G401 (cell line): ENCODE results near the gene NME4. TPM values are rescaled to one million over a fixed set of nuclear protein-coding genes. Genes with fewer than 3 reads are reported as not detected.
"Not testable (repeated sequence)": the region's sequence is repeated elsewhere in the genome, so short reads cannot be mapped to it uniquely, and the experiment has no call there.

ENCODE experiments used
- DNase-seq: peaks from one replicate; pipeline ENCODE4 v3.0.0-alpha.2; 2015; ENCODE audit warnings: low spot score
- in situ Hi-C: cut with HindIII; loops from 2 replicates; pipeline ENCODE4 v1.10.0; 2016; ENCODE audit warnings: low sequenced_read_pairs, mixed read lengths
- total RNA-seq: library from RNA; depleted of rRNA; stranded (reverse); fragments of >200 nt; shearing (Covaris generic); gene quantifications from 2 replicates; pipeline ENCODE4 v1.2.3, GENCODE V29; 2014

Gene NME4
- total RNA-seq, 1 experiment from 2014 or later: 312 TPM

DNA sequence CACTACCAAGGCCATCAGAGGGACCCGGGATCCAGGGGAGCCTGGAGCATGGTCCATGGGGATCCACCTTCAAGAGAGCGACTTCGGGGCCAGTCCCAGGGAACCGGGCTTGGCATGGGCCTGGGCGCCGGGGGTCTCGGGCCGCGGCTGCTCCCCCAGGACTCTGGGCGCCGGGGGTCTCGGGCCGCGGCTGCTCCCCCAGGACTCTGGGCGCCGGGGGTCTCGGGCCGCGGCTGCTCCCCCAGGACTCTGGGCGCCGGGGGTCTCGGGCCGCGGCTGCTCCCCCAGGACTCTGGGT is 34.3 kb upstream of the NME4 start:
- in situ Hi-C loops, DNase-seq: not testable (repeated sequence)

DNA sequence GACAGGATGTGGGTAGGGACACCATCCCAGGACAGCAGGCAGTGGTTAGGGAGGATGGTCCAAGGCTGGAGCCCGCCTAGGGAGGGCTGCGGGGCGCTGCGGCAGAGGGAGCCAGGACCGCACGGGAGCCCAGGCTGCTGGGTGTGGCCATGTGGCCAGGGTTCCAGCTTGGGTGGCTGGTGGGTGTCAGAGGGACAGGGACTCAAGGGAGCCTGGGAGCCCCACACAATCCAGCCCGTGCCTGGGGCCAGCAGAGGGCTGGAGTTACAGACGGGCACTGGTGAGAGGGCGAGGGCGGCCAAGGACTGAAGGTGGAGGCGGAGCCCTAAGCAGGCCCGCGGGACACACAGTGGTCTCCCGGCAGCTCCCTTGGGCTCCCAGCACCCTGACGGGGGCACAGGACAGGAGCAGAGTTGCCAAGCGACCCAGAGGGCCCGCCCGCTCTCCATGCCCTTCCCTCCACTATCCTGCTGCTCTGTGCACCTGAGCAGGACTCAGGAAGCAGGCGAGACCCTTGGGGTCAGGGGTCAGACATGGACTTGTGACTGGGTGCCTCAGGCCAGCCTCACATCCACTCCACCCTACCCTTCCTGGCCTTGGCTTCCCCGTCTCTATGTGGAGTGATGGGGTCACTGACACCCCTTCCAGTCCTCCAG is 33.8 kb upstream of the NME4 start:
- DNase-seq: no peak
- in situ Hi-C loops: no loop called here

DNA sequence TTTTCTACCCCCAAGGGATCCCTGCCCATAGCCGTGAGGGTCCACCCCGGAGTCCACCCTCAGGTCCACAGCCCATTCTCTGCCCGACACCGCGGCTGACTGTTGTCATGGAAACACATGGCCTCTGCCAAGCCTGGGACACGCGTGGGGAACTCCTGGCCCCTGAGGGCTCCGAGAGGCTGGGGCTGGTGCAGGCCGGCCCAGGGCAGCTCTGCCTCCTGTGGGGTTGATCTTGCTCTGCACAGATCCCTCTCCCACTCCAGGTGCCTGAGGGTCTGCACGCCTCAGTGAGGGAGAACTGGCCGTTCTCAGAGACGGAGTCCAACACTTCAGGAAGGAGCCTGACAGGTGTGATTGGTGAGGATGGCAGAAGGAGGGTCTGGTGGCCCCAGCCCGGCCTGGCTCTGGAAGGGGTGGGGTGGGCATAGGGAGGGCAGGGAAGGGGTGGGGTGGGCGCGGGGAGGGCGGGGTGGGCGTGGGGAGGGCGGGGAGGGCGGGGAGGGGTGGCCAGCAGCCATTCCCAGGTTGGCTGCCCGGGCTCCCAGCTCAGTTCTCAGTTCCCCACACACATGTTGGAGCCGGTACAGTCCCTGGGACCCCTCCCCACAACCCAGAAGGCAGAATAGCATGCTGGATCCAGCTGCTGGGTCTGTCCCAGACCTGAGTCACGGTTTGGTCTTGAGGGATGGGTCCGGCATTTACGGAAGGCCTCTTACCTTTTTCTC is 33.1 kb upstream of the NME4 start:
- in situ Hi-C loops: no loop called here
- DNase-seq: no peak

- in situ Hi-C loops: no loop called here
- DNase-seq: no peak
These were observed 32.2 kb upstream of the NME4 start for GRCh38 chr16:364595-365491.

GRCh38 chr16:366476-366875 is 30.5 kb upstream of the NME4 start:
- in situ Hi-C loops: no loop called here
- no peak for DNase-seq

- DNase-seq: no peak
- in situ Hi-C loops: no loop called here
These were observed 29.6 kb upstream of the NME4 start for GRCh38 chr16:367333-367903.

GRCh38 chr16:368388-369158 is 28.4 kb upstream of the NME4 start:
- DNase-seq: no peak
- in situ Hi-C loops: no loop called here

DNA sequence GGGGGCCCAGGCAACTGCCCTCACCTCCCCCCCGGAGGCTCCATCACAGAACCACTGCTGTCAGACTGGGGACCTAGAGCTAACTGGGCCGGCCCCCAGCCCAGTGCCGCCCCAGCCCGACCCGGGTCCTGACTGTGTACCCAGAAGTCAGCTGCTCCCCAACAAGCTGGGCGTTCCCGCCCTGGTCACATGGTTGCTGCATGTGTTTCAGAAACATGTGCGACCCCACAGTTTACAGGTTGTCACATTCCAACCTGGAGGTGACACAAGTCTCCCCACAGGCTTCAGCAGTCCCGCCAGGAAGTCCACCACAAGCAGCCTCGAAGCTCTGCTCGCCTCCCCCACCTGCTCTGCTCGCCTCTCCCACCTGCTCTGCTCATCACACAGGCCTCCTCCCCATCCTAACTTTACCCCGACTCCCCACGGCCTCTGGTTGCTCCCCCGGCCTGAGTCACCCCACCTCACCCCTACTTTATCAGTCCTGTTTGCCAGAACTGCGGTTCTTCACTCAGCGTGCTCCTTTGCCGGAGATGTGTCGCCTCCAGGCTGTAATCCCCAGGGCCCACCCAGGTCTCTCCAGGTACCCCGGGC is 27.6 kb upstream of the NME4 start:
- in situ Hi-C loops: no loop called here
- no peak for DNase-seq

DNA sequence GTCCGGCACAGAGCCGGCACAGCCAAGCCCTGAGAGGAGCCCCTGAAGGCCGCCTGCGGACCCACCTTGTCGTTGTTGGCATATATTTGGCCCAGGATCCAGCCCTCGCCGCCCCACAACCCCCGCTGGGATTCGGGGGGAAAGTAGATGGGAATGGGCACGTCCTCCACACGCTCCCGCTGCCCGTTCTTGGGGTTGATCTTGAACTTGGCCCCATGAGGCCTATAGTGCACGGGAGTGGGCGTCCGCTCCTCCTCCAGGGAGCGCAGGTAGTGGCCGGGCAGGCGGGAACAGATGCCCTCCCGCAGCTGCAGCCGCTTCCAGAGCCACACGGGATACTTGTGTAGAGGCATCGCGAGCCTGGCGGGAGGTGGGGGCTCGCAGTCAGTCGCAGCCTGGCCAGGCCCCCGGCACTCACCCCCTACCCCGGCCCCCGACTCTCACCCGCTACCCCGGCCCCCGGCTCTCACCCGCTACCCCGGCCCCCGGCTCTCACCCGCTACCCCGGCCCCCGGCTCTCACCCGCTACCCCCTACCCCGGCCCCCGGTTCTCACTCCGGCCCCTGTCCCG is 27.0 kb upstream of the NME4 start:
- in situ Hi-C loops: no loop called here
- DNase-seq: no peak

GRCh38 chr16:370443-370842 is 26.6 kb upstream of the NME4 start, which contains the start of gene MRPL28:
Gene MRPL28 (minus strand): TSS chr16:370538. CDS start chr16:370218, 320 bp downstream.
- in situ Hi-C loops: no loop called here

GRCh38 chr16:370979-371514 is 26.0 kb upstream of the NME4 start:
- in situ Hi-C loops: no loop called here
- DNase-seq: no peak

More at GRCh38 chr16:370443-370842, 26.6 kb upstream of the NME4 start, which contains the start of gene MRPL28:
- DNase-seq: peak; percentile 97

DNA sequence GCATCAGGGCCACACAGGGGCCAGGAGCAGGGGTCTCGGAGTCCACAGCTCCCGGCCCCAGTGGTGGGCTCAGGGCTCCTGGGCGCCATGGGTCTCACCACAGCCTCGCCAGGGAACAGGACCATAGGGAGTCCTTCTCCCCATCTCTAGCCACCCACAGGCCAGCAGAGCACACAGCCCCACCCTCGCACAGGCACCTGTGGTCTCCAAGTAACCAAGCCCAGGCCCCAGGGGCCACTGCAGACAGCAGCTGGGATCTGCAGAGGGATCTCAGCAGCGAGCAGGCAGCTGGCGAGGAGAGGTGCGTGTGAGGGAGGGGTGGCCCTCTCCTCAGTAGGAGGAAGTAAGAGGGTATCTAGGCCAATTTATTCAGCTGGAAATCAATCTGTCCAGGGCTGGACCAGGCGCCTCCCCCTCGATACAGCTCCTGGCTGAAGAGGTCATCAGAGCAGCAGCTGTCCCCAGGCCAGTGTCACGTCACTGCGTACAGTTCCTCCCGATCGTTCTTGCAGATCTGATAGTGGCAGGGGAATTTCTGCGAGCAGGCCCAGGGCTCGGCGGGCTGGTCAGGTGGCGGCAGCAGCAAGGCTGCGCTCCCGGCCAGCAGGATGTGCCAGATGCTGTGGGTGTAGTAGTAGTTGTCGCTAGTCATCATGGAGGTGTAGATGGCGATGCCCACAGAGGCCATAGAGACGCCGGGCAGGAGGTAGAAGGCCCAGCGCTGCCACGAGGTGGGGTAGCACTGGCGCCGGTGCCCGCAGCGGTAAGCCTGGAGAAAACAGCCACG is 25.3 kb upstream of the NME4 start:
- no peak for DNase-seq
- in situ Hi-C loops: no loop called here

- in situ Hi-C loops: no loop called here
- no peak for DNase-seq
These were observed 24.6 kb upstream of the NME4 start for GRCh38 chr16:372302-372983.

DNA sequence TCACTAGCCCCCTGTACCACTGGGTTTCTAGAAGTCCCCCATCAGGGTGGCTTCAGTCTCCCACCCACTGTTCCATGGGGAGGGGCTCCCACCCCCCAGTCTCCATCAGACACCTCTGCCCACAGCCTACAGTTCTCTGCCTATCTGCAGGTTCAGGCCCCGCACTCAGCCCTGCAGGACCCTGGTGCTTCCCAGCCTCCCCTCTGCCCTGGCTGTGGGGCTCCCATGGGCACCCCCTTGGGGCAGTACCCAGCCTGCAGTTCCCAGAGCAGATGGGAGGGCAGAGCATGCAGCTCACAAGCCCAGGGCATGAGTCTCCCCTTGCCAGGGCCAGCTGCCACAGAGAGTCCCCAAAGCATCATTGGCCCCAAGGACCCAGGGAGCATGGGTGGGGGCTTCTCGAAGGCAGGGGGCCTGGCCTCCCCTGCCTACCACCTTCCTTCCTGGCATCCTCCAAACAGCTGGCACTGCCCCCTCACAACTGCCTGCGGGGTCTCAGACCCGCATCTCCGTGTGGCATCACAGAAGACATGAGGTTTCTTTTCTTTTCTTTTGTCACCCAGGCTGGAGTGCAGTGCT is 23.9 kb upstream of the NME4 start:
- DNase-seq: no peak
- in situ Hi-C loops: no loop called here

- peak; percentile 53 for DNase-seq
- in situ Hi-C loops: no loop called here
These were observed 23.0 kb upstream of the NME4 start for GRCh38 chr16:373848-374615.

DNA sequence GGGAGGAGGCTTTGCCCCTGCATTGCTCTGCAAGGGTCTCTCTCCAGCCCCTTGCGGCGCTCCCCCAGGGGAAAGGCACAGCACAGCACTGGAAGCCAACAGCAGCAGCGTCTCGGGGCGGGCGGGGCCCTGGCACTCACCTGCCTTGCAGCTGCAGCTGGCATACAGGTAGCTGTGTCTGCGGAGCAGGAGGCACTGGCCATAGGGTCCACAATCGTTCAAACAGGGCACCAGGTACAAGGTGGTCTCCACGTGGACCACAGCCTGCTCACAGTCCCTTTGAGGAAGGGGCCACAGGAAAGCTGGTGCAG is 22.4 kb upstream of the NME4 start:
- in situ Hi-C loops: no loop called here
- DNase-seq: no peak
